Kidney tubule cell (primary cell): Measurements from ENCODE around the gene CASP10.

ENCODE experiments used
- DNase-seq: peaks from one replicate; pipeline ENCODE4 v3.0.0-alpha.2; 2018; ENCODE audit warnings: low spot score

Gene CASP10

GRCh38 chr2:201260302-201260800, 77.4 kb downstream of the CASP10 start, which contains the start of gene CASP8:
TSS of gene CASP8 (plus strand) at chr2:201260536. CDS start at chr2:201266487, 5,951 bp downstream.
- peak; percentile 54 for DNase-seq

GRCh38 chr2:201261471-201261870, 78.5 kb downstream of the CASP10 start:
- DNase-seq = no peak

DNA sequence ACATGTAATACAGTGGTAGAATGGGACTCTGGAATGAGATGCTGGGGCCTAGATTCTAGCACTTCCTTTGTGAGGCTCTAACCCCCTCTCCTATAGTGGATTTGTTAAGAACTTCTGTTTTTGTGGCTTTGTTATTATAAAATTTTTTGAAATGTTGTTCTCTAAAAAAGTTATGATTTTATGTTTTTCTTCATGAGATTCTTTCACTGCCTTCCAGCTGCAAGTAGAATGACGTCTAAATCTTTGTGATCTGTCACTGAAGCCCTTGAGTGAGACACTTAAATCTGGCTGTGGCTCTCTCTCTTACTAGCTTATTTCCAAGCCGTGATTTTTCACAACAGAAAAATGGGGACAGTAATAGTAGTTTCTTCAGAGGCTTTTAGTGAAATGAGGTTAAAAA, 79.0 kb downstream of the CASP10 start:
- DNase-seq = no peak

GRCh38 chr2:201262718-201263117, 79.8 kb downstream of the CASP10 start:
- no peak for DNase-seq

GRCh38 chr2:201263779-201264178, 80.8 kb downstream of the CASP10 start:
- DNase-seq = no peak

- no peak for DNase-seq
Measured at GRCh38 chr2:201264472-201265173, 81.7 kb downstream of the CASP10 start.

DNA sequence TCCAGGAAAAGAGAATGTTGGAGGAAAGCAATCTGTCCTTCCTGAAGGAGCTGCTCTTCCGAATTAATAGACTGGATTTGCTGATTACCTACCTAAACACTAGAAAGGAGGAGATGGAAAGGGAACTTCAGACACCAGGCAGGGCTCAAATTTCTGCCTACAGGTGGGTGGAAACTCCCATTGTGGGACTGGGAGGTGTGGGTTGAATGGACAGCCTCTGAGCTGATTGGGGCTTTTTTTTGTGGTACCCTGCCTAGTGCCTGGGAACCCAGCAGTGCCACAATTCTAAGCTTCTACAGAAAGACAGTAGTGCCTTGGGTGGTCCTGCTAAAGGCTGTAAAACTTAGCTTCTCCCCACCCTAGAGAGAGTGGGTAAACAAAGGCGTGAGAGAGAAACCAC, 83.7 kb downstream of the CASP10 start:
- DNase-seq = no peak

DNA sequence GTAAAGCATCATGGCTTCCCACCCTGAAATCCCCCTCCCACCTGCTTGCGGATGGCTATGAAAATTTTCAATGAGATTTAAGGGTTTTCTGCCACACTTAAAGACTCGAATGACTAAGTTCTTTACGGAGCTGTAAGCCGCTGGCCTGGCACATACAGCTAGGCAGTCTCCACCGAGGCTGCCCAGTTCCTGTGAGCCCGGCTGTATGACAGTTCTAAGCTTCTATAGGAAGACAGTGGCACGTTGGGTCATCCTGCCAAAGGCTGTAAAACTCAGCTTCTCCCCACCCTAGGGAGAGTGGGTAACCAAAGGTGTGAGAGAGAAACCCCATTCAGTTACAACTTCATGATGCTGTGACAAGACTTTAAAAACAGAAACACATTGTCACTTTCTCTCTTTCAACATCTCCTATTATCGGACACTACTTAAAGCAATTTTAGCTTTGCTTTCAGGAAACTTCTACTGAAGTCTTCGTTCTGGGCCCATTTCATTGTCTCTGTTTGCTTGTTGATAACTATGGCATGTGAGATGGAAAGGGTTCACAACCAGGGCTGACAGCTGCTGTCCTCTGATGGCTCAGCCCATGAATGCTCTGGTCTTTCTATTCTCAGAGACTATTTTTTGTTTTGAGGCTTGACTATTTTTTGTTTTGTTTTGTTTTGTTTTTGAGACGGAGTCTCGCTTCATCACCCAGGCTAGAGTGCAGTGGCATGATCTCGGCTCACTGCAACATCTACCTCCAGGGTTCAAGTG, 84.5 kb downstream of the CASP10 start:
- no peak for DNase-seq

GRCh38 chr2:201269764-201270163, 86.8 kb downstream of the CASP10 start:
- DNase-seq = no peak

DNA sequence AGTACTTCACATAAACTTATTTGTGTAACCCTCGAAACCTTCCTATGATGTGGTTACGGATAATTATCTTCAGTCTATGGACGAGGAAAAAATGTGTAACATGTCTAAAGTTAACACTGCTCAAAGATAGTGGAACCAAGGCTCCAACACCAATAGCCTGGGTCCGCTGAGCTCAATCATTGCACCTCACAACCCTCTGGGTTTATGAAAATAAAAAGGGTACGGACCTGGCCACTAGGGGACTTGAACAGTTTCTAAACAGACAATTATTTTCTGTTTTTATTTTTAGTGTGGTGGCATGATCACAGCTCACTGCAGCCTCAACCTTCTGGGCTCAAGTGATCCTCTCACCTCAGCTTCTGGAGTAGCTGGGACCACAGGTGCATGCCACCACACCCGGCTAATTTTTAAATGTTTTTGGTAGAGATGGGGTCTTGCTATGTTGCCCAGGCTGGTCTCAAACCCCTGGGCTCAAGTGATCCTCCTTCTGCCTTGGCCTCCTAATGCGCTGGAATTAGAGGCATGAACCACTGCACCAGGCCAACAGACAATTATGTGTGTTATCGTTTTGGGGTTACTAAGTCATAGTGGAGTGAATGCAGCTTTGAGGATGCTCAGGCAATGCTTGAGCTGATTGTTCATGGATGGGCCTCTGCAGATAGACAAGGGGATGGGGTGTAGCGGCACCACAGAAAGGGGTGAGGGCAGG, 87.5 kb downstream of the CASP10 start:
- no peak for DNase-seq

DNA sequence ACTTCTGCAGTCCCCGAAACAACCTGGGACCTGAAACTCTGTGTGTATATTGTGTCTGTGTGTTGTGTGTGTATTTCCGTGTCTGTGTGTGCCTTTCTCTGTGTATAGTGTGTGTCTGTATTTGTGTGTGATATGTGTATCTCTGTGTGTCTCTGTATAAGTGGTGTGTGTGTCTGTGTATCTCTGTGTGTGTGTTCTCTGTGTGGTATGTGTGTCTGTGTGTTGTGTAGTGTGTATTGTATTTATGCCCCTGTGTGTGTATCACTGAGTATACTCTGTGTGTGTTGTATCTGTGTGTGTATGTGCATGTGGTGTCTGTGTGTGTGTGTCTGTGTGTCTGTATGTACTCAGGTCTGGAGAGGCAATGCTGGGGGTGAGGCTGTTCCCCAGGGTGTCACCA, 89.0 kb downstream of the CASP10 start:
- no peak for DNase-seq

DNA sequence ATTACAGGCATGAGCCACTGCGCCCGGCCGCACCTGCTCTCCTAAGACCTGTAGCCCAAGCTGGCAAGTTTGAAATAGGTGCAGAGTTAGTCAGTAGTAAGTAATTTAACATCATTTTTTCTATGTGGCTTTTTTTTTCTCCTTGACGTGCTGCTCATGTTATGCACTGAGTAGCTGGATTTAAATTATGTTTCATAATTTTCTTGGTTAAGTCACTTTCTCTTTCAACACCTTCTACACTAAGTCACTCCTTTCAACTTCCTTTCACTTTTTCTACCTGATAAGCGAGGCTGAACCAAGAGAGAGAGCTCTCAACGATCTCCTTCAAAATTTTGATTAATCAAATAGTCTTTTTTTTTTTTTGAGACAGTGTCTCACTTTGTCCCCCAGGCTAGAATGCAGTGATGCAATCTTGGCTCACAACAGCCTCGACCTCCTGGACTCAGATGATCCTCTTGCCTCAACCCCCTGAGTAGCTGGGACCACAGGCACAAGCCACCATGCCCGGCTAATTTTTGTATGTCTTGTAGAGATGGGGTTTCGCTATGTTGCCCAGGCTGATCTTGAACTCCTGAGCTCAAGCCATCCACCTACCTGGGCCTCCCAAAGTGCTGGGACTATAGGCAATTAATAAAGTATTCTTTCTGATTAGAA, 90.5 kb downstream of the CASP10 start:
- no peak for DNase-seq

DNA sequence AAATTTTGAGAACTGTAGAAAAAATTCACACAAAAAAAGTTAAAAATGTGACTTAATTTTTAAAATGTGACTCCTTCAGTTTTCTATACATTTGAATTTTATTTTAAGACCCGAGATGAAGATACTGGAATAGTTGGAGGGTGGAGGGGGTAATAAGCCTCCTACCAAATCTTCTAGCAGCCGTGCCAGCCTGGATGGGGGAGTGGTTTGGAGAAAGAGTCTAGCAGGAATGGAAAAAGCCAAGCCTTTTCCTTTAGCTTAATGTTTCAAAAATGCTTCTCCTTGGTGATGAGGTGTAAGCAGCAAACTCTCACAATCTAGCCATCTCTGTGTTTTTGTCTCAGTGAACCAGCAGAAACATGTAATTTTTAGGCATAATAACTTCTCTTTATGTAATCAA, 92.1 kb downstream of the CASP10 start:
- DNase-seq = no peak

DNA sequence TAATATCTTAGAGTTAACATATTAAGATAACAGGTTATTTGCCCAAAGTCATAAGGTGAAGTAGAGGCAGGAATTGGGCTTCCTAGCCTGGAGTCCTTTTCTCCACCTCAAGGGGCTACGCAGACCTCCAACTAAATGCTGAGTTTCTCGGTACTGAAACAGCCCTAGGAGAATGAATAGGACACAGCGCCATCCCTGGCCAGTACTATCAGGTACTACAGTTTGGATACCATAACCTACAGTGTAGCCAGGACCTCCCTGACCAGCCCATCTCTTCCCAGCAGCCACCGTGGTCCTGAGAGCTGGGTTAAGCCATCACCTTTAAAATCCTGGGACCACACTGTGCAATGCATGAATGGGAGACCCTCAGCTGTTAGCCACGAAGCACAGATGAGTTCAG, 93.0 kb downstream of the CASP10 start:
- no peak for DNase-seq

GRCh38 chr2:201276511-201276910, 93.6 kb downstream of the CASP10 start:
- no peak for DNase-seq
